Activated naive CD4-positive, alpha-beta T cell treated with anti-CD3 and anti-CD28 coated beads, Interleukin-2, amount 50 U/mL, for 24 hours (primary cell): ENCODE measurements around the gene ITGB5.

Experiments
- H3K27ac Mint-ChIP-seq: one replicate; pipeline ENCODE4 v1.8.0; 2021; ENCODE audit warnings: mild to moderate bottlenecking, mixed read lengths
- H3K27me3 Mint-ChIP-seq: one replicate; pipeline ENCODE4 v1.8.0; 2021; ENCODE audit warnings: mixed read lengths
- H3K36me3 Mint-ChIP-seq: one replicate; pipeline ENCODE4 v1.8.0; 2021; ENCODE audit warnings: mixed read lengths
- H3K4me1 Mint-ChIP-seq: one replicate; pipeline ENCODE4 v1.8.0; 2021; ENCODE audit warnings: mixed read lengths
- H3K4me3 Mint-ChIP-seq: one replicate; pipeline ENCODE4 v1.8.0; 2021; ENCODE audit warnings: mild to moderate bottlenecking, mixed read lengths
- H3K9me3 Mint-ChIP-seq: one replicate; pipeline ENCODE4 v1.8.0; 2021; ENCODE audit warnings: mixed read lengths

The ITGB5 gene

GRCh38 chr3:124882816-124883747 lies 4.1 kb downstream of the ITGB5 start:
- no peaks in the 10 kb centered on the region for H3K36me3 Mint-ChIP-seq
- no peaks in the 10 kb centered on the region for H3K9me3 Mint-ChIP-seq
- peaks cover 14% of the 10 kb centered on the region for H3K27me3 Mint-ChIP-seq
- peaks cover 15% of the 10 kb centered on the region for H3K4me1 Mint-ChIP-seq
- H3K4me3 Mint-ChIP-seq, result no peak overlapping the region
- no peak overlapping the region for H3K27ac Mint-ChIP-seq

DNA sequence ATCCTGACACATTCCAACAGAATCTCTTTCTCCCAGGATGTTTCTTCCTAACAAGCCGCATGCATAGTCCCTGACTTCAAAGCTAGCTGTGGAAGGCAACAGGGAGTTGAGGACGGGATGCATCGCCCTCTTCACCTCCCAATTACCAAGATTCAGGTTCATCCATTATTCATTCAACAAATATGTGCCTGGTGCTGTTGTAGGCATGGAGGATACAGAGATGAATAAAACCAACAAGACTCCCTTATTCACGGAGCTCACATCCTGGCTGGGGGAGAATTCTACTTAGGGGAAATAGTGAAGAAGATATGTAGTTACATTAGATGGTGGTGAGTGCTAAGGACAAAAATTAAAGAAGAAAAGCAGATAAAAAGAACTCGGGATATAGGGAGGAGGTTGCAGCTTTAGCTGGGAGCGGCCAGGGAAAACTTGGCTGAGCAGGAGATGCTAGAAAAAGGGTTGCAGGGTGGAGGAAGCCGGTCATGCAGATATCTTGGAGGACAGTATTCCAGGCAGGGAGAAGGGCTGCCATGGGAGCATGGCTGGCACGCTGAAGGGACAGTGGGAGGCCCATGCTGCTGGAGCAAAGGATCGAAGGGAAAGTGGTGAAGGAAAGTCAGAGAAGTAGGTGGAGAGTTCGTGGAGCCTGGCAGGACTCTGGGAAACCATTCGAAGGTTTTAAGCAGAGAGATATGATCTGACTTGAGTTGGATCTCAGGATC lies 5.0 kb downstream of the ITGB5 start:
- no peak overlapping the region for H3K27ac Mint-ChIP-seq
- H3K4me3 Mint-ChIP-seq, result no peak overlapping the region
- no peaks in the 10 kb centered on the region for H3K9me3 Mint-ChIP-seq
- H3K27me3 Mint-ChIP-seq, result peaks cover 13% of the 10 kb centered on the region
- H3K36me3 Mint-ChIP-seq, result no peaks in the 10 kb centered on the region
- peaks cover 15% of the 10 kb centered on the region for H3K4me1 Mint-ChIP-seq

DNA sequence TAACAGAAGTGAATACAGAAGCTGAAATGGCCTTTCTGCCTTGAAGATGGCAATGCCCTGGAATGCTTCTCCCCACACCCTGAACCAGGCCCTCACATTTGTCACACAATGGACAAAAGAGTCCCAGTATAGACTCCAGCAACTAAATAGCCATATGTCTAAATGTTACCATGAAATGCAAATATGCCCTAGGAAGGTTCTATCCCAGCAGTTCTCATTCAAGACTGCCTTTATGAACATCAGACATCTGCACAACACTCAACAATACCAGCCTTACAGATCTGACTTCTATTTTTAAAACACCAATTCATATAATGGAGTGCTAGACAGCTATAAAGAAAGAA lies 7.9 kb downstream of the ITGB5 start:
- no peak overlapping the region for H3K4me3 Mint-ChIP-seq
- no peaks in the 10 kb centered on the region for H3K9me3 Mint-ChIP-seq
- H3K36me3 Mint-ChIP-seq, result no peaks in the 10 kb centered on the region
- H3K4me1 Mint-ChIP-seq, result peaks cover 10% of the 10 kb centered on the region
- H3K27me3 Mint-ChIP-seq, result peaks cover 2% of the 10 kb centered on the region
- no peak overlapping the region for H3K27ac Mint-ChIP-seq

- Mint-ChIP-seq H3K27ac (no peak overlapping the region), H3K9me3 (no peaks in the 10 kb centered on the region), H3K4me3 (no peak overlapping the region)
Observed at GRCh38 chr3:124878561-124879336, 8.4 kb downstream of the ITGB5 start.

GRCh38 chr3:124877674-124878073 lies 9.5 kb downstream of the ITGB5 start:
- H3K4me3 Mint-ChIP-seq, result no peak overlapping the region
- H3K27ac Mint-ChIP-seq, result no peak overlapping the region
- peaks cover 2% of the 10 kb centered on the region for H3K27me3 Mint-ChIP-seq
- H3K4me1 Mint-ChIP-seq, result peaks cover 10% of the 10 kb centered on the region
- H3K9me3 Mint-ChIP-seq, result no peaks in the 10 kb centered on the region
- H3K36me3 Mint-ChIP-seq, result no peaks in the 10 kb centered on the region

More at GRCh38 chr3:124878561-124879336, 8.4 kb downstream of the ITGB5 start:
- Mint-ChIP-seq H3K36me3 (no peaks in the 10 kb centered on the region), H3K27me3 (no peaks in the 10 kb centered on the region), H3K4me1 (peaks cover 10% of the 10 kb centered on the region)

DNA sequence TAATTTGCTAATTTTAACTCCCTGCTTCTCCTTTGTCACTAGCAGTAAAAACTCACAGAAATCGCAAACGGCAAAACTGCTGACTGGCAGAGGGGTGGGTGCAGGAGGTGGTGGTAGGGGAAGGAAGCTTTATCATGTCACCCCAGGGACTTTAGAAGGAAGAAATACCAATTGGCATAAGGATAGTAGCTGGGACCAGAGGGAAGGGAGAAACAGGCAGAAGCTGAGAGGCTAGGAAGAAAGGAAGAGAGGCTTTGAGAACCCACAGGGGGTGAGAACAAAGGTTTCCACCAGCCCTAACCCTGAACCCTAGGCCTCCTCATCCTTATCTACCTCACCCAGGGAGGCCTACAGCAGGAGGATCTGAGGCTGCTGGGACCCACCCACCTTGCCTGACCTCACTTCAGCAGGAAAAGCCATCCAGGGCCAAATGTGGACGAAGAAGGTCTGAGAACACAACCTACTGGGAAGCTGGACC lies 10.7 kb downstream of the ITGB5 start:
- Mint-ChIP-seq H3K4me3 (no peak overlapping the region), H3K4me1 (peaks cover 10% of the 10 kb centered on the region)

GRCh38 chr3:124873226-124873625 lies 13.9 kb downstream of the ITGB5 start:
- Mint-ChIP-seq H3K4me3 (no peak overlapping the region), H3K4me1 (no peaks in the 10 kb centered on the region), H3K27me3 (peaks cover 6% of the 10 kb centered on the region), H3K27ac (no peak overlapping the region), H3K9me3 (no peaks in the 10 kb centered on the region), H3K36me3 (no peaks in the 10 kb centered on the region)

More for the DNA sequence above, 10.7 kb downstream of the ITGB5 start:
- no peak overlapping the region for H3K27ac Mint-ChIP-seq
- peaks cover 5% of the 10 kb centered on the region for H3K27me3 Mint-ChIP-seq
- H3K36me3 Mint-ChIP-seq, result no peaks in the 10 kb centered on the region
- no peaks in the 10 kb centered on the region for H3K9me3 Mint-ChIP-seq

GRCh38 chr3:124867511-124867910 lies 19.7 kb downstream of the ITGB5 start:
- H3K27me3 Mint-ChIP-seq, result peaks cover 4% of the 10 kb centered on the region

GRCh38 chr3:124862006-124862405 lies 25.2 kb downstream of the ITGB5 start:
- no peaks in the 10 kb centered on the region for H3K4me1 Mint-ChIP-seq
- no peak overlapping the region for H3K4me3 Mint-ChIP-seq
- no peaks in the 10 kb centered on the region for H3K36me3 Mint-ChIP-seq
- H3K9me3 Mint-ChIP-seq, result no peaks in the 10 kb centered on the region
- no peaks in the 10 kb centered on the region for H3K27me3 Mint-ChIP-seq
- H3K27ac Mint-ChIP-seq, result no peak overlapping the region

More at GRCh38 chr3:124867511-124867910, 19.7 kb downstream of the ITGB5 start:
- Mint-ChIP-seq H3K36me3 (no peaks in the 10 kb centered on the region), H3K4me1 (no peaks in the 10 kb centered on the region), H3K4me3 (no peak overlapping the region), H3K27ac (no peak overlapping the region), H3K9me3 (no peaks in the 10 kb centered on the region)

DNA sequence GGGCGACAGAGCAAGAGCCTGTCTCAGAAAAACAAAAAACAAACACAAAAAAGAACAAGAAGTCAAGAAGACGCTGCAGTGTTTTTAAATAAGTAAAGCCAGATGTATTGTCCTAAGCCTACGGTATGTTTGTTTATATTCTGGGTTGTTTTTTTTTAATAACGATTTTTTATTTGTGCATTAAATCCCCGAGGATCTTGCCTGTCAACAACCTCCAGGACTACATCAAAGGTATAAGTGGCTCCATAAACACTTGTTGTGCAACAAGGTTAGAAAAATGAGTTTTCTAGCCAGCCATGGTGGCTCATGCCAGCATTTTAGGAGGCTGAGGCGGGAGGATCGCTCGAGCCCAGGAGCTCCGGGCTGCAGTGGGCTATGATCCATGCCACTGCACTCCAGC lies 26.1 kb downstream of the ITGB5 start:
- no peak overlapping the region for H3K4me3 Mint-ChIP-seq
- H3K9me3 Mint-ChIP-seq, result no peaks in the 10 kb centered on the region
- H3K27ac Mint-ChIP-seq, result no peak overlapping the region
- H3K4me1 Mint-ChIP-seq, result no peaks in the 10 kb centered on the region
- no peaks in the 10 kb centered on the region for H3K36me3 Mint-ChIP-seq
- no peaks in the 10 kb centered on the region for H3K27me3 Mint-ChIP-seq

- no peak overlapping the region for H3K27ac Mint-ChIP-seq
- H3K4me1 Mint-ChIP-seq, result no peaks in the 10 kb centered on the region
- H3K9me3 Mint-ChIP-seq, result no peaks in the 10 kb centered on the region
- no peaks in the 10 kb centered on the region for H3K36me3 Mint-ChIP-seq
- no peak overlapping the region for H3K4me3 Mint-ChIP-seq
- peaks cover 2% of the 10 kb centered on the region for H3K27me3 Mint-ChIP-seq
Observed at GRCh38 chr3:124860599-124860998, 26.6 kb downstream of the ITGB5 start.

DNA sequence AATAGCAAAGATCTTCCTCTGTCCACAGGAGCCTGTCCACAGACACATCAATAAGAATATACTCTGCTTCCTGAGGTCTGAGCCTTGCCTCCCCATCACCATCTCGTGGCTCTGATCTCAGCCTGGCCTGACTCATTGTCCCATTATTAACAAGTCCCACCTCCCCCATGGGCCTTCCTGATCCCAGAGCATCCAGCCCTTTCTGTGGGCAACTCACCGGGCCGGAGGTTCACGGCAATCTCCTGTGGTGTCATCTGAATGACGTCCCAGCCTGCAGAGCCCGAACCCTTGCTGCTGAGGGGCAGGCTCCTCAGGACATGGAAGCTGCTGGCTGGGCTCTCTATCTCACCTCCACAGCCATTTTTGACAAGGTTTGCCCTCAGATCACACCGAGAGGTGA lies 28.1 kb downstream of the ITGB5 start:
- Mint-ChIP-seq H3K27ac (no peak overlapping the region), H3K27me3 (peaks cover 2% of the 10 kb centered on the region), H3K9me3 (no peaks in the 10 kb centered on the region), H3K4me3 (no peak overlapping the region), H3K36me3 (no peaks in the 10 kb centered on the region), H3K4me1 (no peaks in the 10 kb centered on the region)

DNA sequence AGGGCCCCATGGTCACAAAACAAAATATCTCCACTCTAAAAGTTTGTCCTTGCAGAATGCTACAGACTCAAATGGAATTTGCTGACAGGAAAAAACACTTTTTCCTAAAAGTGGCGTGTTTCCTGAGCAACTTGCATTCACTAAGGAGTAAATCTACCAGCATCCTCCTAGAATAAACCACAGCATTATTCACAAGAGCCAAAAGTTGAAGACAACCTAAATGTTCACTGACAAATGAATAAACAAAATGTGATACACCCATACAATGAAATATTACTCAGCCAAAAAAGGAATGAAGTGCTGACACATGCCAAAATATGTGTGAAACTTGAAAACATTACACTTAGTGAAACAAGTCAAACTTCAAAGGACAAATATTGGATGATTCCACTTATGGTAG lies 28.9 kb downstream of the ITGB5 start:
- Mint-ChIP-seq H3K27me3 (peaks cover 2% of the 10 kb centered on the region), H3K36me3 (no peaks in the 10 kb centered on the region), H3K9me3 (no peaks in the 10 kb centered on the region), H3K4me1 (no peaks in the 10 kb centered on the region), H3K27ac (no peak overlapping the region), H3K4me3 (no peak overlapping the region)

GRCh38 chr3:124856677-124857076 lies 30.5 kb downstream of the ITGB5 start:
- H3K9me3 Mint-ChIP-seq, result no peaks in the 10 kb centered on the region
- no peak overlapping the region for H3K27ac Mint-ChIP-seq
- H3K4me3 Mint-ChIP-seq, result no peak overlapping the region
- H3K36me3 Mint-ChIP-seq, result no peaks in the 10 kb centered on the region
- no peaks in the 10 kb centered on the region for H3K4me1 Mint-ChIP-seq
- H3K27me3 Mint-ChIP-seq, result peaks cover 2% of the 10 kb centered on the region

GRCh38 chr3:124854009-124854408 lies 33.2 kb downstream of the ITGB5 start:
- Mint-ChIP-seq H3K27ac (no peak overlapping the region), H3K36me3 (no peaks in the 10 kb centered on the region), H3K27me3 (peaks cover 2% of the 10 kb centered on the region), H3K4me1 (no peaks in the 10 kb centered on the region), H3K9me3 (no peaks in the 10 kb centered on the region), H3K4me3 (no peak overlapping the region)
